ENCODE measurements around the gene MRPL46.

DNA sequence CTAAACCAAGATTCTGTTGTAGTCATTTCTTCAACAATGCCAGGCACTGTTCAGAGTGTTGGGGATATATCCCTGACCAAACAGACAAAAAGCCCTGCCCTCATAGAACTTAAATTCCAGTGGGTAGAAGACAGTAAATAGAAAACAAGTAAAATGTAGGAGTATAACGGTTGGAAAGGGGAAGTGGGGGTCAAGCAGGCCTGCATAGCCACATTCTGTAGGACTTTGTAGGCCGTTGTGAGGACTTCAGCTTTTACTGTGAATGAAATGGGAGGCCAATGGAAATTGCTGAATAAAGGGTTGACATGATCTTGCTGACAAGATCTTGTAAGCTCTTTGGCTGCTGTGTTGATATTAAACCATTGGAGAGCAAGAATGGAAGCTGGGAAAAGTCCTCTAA is 2.1 kb upstream of the MRPL46 start:
- TF ChIP-seq CEBPB (IDR thresholded peaks at IDR 0.05), result no peak
- TF ChIP-seq RAD21 (IDR thresholded peaks at IDR 0.05; ENCODE audit: low read depth), result no peak
- no peak for TF ChIP-seq FOXM1 (IDR thresholded peaks at IDR 0.05; ENCODE audit: borderline replicate concordance, low read depth)
- TF ChIP-seq, protein P1, sequence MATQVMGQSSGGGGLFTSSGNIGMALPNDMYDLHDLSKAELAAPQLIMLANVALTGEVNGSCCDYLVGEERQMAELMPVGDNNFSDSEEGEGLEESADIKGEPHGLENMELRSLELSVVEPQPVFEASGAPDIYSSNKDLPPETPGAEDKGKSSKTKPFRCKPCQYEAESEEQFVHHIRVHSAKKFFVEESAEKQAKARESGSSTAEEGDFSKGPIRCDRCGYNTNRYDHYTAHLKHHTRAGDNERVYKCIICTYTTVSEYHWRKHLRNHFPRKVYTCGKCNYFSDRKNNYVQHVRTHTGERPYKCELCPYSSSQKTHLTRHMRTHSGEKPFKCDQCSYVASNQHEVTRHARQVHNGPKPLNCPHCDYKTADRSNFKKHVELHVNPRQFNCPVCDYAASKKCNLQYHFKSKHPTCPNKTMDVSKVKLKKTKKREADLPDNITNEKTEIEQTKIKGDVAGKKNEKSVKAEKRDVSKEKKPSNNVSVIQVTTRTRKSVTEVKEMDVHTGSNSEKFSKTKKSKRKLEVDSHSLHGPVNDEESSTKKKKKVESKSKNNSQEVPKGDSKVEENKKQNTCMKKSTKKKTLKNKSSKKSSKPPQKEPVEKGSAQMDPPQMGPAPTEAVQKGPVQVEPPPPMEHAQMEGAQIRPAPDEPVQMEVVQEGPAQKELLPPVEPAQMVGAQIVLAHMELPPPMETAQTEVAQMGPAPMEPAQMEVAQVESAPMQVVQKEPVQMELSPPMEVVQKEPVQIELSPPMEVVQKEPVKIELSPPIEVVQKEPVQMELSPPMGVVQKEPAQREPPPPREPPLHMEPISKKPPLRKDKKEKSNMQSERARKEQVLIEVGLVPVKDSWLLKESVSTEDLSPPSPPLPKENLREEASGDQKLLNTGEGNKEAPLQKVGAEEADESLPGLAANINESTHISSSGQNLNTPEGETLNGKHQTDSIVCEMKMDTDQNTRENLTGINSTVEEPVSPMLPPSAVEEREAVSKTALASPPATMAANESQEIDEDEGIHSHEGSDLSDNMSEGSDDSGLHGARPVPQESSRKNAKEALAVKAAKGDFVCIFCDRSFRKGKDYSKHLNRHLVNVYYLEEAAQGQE (IDR thresholded peaks at IDR 0.05; ENCODE audit: low read depth), result no peak
- no peak for TF ChIP-seq EP300 (IDR thresholded peaks at IDR 0.05; ENCODE audit: borderline replicate concordance)

All from Ishikawa (cell line).